Testis (tissue), 3 donors: ENCODE data around the gene FCAR. TPM values are rescaled to one million over a fixed set of nuclear protein-coding genes. Genes with fewer than 3 reads are reported as not detected.
"Not testable (repeated sequence)": the region's sequence is repeated elsewhere in the genome, so short reads cannot be mapped to it uniquely, and the experiment has no call there.

Experiments
- DNase-seq: peaks from one replicate; pipeline ENCODE4 v3.0.0-alpha.2; 2019
- H3K27ac ChIP-seq, 2 donors: fragments of 200-600 bp; sonication (generic); one replicate each; pipeline ENCODE4 v1.5.1; 2019
- H3K27me3 ChIP-seq: fragments of 200-600 bp; sonication (generic); one replicate; pipeline ENCODE4 v1.5.1; 2019
- H3K36me3 ChIP-seq: fragments of 200-600 bp; sonication (generic); one replicate; pipeline ENCODE4 v1.5.1; 2017; ENCODE audit warnings: low read depth; ENCODE audit errors: missing control alignments
- H3K4me1 ChIP-seq: fragments of 200-600 bp; sonication (generic); one replicate; pipeline ENCODE4 v1.5.1; 2019
- H3K4me3 ChIP-seq, 2 donors: fragments of 200-600 bp; sonication (generic); one replicate each; pipeline ENCODE4 v1.5.1; 2017 to 2019
- H3K9me3 ChIP-seq: fragments of 200-600 bp; sonication (generic); one replicate; pipeline ENCODE4 v1.5.1; 2017
- POLR2A ChIP-seq: fragments of 450-650 bp; IDR thresholded peaks from one replicate; pipeline ENCODE4 v1.6.1; 2017; ENCODE audit warnings: antibody characterized with exemption, mild to moderate bottlenecking, moderate library complexity
- WGBS, 2 donors: methylation state at CpG; one replicate each; pipeline ENCODE4 v1.1.5; 2018; 5-methylcytosine and 5-hydroxymethylcytosine counted together
- intact Hi-C: fragments of 100-400 bp; cut with DNase I; formaldehyde crosslinking; loops from one replicate; pipeline ENCODE4 v1.15.1; 2023; ENCODE audit warnings: low total_unique reads
- polyA plus RNA-seq: library from polyadenylated mRNA; stranded (reverse); fragments of 350-450 nt; fragmentation: Illumina TruSeq; extraction: RNeasy Lipid Tissue Mini Kit (QIAGEN cat#74804); gene quantifications from one replicate; pipeline ENCODE4 v1.2.3, GENCODE V29; 2014; ENCODE audit warnings: low read depth, low replicate concordance; ENCODE audit not compliant: insufficient read depth
- total RNA-seq, 2 donors: library from RNA; depleted of rRNA; stranded (reverse); fragments of >200 nt; gene quantifications; one replicate each; pipeline ENCODE4 v1.2.3, GENCODE V29; 2016
- TF ChIP-seq, protein P1 (sequence below), 3 experiments: fragments of 450-650 bp in 2 of 3; fragments of 200-600 bp in 1 of 3; sonication (generic) in 1 of 3; IDR thresholded peaks; one replicate each; pipeline ENCODE4 v1.5.1; 2016 to 2019; ENCODE audit warnings: antibody characterized with exemption in 3 of 3, mild to moderate bottlenecking in 2 of 3, moderate library complexity in 1 of 3

FCAR gene
- total and polyA plus RNA-seq, 3 donors from 2014 or later: not detected

GRCh38 chr19:54921082-54921481 lies 47.0 kb downstream of the FCAR start:
- intact Hi-C loops: no loop called here
- H3K27ac ChIP-seq: no peak overlapping the region
- H3K4me1 ChIP-seq: no peaks in the 10 kb centered on the region
- H3K4me3 ChIP-seq: no peak overlapping the region
- no peaks in the 10 kb centered on the region for H3K36me3 ChIP-seq
- WGBS, 2 donors: 74 to 76% methylated on average over 7 of the region's 7 CpGs
- TF ChIP-seq POLR2A: no peak
- TF ChIP-seq, protein P1, sequence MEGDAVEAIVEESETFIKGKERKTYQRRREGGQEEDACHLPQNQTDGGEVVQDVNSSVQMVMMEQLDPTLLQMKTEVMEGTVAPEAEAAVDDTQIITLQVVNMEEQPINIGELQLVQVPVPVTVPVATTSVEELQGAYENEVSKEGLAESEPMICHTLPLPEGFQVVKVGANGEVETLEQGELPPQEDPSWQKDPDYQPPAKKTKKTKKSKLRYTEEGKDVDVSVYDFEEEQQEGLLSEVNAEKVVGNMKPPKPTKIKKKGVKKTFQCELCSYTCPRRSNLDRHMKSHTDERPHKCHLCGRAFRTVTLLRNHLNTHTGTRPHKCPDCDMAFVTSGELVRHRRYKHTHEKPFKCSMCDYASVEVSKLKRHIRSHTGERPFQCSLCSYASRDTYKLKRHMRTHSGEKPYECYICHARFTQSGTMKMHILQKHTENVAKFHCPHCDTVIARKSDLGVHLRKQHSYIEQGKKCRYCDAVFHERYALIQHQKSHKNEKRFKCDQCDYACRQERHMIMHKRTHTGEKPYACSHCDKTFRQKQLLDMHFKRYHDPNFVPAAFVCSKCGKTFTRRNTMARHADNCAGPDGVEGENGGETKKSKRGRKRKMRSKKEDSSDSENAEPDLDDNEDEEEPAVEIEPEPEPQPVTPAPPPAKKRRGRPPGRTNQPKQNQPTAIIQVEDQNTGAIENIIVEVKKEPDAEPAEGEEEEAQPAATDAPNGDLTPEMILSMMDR (IDR thresholded peaks at IDR 0.05): no peak
- DNase-seq: no peak
- H3K27me3 ChIP-seq: no peaks in the 10 kb centered on the region
- H3K9me3 ChIP-seq: no peaks in the 10 kb centered on the region

DNA sequence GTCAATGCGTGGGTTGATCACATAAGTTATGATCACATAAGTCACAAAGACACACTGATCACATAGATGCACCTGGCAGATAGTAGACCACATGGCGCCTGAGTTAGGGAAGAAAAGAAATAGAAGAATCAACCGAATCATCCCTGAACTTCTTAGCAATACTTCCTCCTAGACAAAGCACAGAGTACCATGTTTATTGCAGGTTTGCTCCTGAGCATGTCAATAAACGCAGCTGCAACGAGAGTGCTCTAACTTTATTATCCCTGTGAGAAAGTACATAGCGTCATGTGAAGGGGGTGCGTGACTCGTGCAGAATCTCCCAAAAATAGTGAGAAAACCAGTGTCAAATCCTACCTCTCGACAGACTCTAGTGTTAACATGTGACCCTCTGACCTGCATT lies 49.2 kb downstream of the FCAR start:
- intact Hi-C loops: no loop called here
- WGBS, 2 donors: 51 to 70% methylated on average over 9 of the region's 9 CpGs
- DNase-seq: no peak
- H3K4me3 ChIP-seq: no peak overlapping the region
- H3K27ac ChIP-seq: no peak overlapping the region
- no peaks in the 10 kb centered on the region for H3K27me3 ChIP-seq
- H3K36me3 ChIP-seq: no peaks in the 10 kb centered on the region
- no peaks in the 10 kb centered on the region for H3K4me1 ChIP-seq
- H3K9me3 ChIP-seq: no peaks in the 10 kb centered on the region
- TF ChIP-seq, protein P1 (IDR thresholded peaks at IDR 0.05): no peak
- no peak for TF ChIP-seq POLR2A

DNA sequence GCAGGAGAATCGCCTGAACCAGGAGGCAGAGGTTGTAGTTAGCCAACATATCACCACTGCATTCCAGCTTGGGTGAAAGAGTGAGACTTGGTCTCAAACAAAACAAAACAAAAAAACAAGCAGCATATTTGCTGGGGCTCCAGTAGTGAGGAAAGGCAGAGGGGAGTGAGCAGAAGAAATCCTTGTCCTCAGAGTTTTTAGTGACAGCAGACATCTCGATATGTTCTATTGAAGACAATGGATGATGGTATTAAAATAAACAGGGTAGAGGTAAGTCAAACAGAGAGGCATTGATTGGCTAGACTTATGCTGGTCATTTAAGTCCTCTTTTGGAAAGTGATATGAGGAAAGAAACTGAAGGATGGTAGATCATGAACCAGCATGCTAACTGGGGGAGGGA lies 54.3 kb downstream of the FCAR start:
- no peaks in the 10 kb centered on the region for H3K4me1 ChIP-seq
- H3K27ac ChIP-seq: no peak overlapping the region
- DNase-seq: no peak
- no peak for TF ChIP-seq POLR2A
- TF ChIP-seq, protein P1 (IDR thresholded peaks at IDR 0.05): no peak
- intact Hi-C loops: no loop called here
- 88 to 95% methylated on average over 2 of the region's 2 CpGs for WGBS, 2 donors
- H3K36me3 ChIP-seq: no peaks in the 10 kb centered on the region
- H3K27me3 ChIP-seq: no peaks in the 10 kb centered on the region
- no peaks in the 10 kb centered on the region for H3K9me3 ChIP-seq
- H3K4me3 ChIP-seq: no peak overlapping the region

- H3K9me3 ChIP-seq: no peaks in the 10 kb centered on the region
- no peak for DNase-seq
- H3K4me1 ChIP-seq: no peaks in the 10 kb centered on the region
- no peak for TF ChIP-seq POLR2A
- TF ChIP-seq, protein P1 (IDR thresholded peaks at IDR 0.05): no peak
- no peaks in the 10 kb centered on the region for H3K36me3 ChIP-seq
- no peaks in the 10 kb centered on the region for H3K27me3 ChIP-seq
- WGBS, 2 donors: 85 to 88% methylated on average over 9 of the region's 9 CpGs
- H3K4me3 ChIP-seq: no peak overlapping the region
- no peak overlapping the region for H3K27ac ChIP-seq
- intact Hi-C loops: no loop called here
These were observed 63.9 kb downstream of the FCAR start for GRCh38 chr19:54937926-54938325.

- no peaks in the 10 kb centered on the region for H3K36me3 ChIP-seq
- no peak for TF ChIP-seq POLR2A
- TF ChIP-seq, protein P1 (IDR thresholded peaks at IDR 0.05): no peak
- H3K27me3 ChIP-seq: no peaks in the 10 kb centered on the region
- H3K4me1 ChIP-seq: no peaks in the 10 kb centered on the region
- H3K4me3 ChIP-seq: no peak overlapping the region
- 39 to 64% methylated on average over 11 of the region's 11 CpGs for WGBS, 2 donors
- H3K9me3 ChIP-seq: no peaks in the 10 kb centered on the region
- no peak for DNase-seq
- H3K27ac ChIP-seq: no peak overlapping the region
- intact Hi-C loops: no loop called here
These were observed 64.9 kb downstream of the FCAR start for GRCh38 chr19:54938906-54939305.

GRCh38 chr19:54939538-54939937 lies 65.5 kb downstream of the FCAR start:
- intact Hi-C loops, H3K27ac ChIP-seq, H3K4me1 ChIP-seq, DNase-seq, H3K27me3 ChIP-seq, H3K4me3 ChIP-seq, H3K9me3 ChIP-seq, H3K36me3 ChIP-seq: not testable (repeated sequence)
- WGBS, 2 donors: 32 to 61% methylated on average over 5 to 8 of the region's 28 CpGs
